Measurements from ENCODE around the gene MC3R.

MC3R gene

DNA sequence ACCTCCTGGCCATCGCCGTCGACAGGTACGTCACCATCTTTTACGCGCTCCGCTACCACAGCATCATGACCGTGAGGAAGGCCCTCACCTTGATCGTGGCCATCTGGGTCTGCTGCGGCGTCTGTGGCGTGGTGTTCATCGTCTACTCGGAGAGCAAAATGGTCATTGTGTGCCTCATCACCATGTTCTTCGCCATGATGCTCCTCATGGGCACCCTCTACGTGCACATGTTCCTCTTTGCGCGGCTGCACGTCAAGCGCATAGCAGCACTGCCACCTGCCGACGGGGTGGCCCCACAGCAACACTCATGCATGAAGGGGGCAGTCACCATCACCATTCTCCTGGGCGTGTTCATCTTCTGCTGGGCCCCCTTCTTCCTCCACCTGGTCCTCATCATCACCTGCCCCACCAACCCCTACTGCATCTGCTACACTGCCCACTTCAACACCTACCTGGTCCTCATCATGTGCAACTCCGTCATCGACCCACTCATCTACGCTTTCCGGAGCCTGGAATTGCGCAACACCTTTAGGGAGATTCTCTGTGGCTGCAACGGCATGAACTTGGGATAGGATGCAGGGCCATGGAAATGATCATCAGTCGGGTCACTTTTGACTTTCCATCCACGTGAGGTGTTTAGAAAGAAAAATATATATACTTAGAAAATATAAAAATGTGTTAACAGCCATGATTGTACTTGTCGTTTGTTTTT lies 868 bp downstream of the MC3R start:
- H3K4me3 ChIP-seq (ENCODE audit: low read length): no peak overlapping the region
- DNase-seq (ENCODE audit: low read depth): no peak
- TF ChIP-seq, protein P1, sequence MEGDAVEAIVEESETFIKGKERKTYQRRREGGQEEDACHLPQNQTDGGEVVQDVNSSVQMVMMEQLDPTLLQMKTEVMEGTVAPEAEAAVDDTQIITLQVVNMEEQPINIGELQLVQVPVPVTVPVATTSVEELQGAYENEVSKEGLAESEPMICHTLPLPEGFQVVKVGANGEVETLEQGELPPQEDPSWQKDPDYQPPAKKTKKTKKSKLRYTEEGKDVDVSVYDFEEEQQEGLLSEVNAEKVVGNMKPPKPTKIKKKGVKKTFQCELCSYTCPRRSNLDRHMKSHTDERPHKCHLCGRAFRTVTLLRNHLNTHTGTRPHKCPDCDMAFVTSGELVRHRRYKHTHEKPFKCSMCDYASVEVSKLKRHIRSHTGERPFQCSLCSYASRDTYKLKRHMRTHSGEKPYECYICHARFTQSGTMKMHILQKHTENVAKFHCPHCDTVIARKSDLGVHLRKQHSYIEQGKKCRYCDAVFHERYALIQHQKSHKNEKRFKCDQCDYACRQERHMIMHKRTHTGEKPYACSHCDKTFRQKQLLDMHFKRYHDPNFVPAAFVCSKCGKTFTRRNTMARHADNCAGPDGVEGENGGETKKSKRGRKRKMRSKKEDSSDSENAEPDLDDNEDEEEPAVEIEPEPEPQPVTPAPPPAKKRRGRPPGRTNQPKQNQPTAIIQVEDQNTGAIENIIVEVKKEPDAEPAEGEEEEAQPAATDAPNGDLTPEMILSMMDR (conservative IDR thresholded peaks at IDR 0.05; ENCODE audit: low read depth, low read length): peak; percentile 25

DNA sequence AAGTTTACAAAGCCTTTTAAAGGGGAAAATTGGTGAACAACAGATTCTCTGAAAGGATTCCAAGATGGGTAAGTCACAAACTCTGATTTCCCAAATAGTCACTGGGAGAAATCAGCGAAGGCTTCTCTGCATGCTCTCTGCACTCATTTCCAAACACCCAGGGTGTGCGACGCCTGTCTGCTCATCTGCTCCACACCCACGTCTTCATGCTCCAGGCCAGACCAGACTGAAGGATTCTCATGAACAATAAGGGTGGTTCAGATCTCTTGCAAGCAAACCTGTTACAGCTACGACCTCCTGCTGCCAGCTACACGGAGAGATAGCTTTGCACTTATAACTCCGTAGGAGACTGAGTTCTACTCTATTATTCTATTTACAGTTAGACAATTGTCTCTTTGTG lies 1.4 kb downstream of the MC3R start:
- no peak overlapping the region for H3K4me3 ChIP-seq (ENCODE audit: low read length)
- TF ChIP-seq, protein P1 (conservative IDR thresholded peaks at IDR 0.05; ENCODE audit: low read depth, low read length): no peak
- DNase-seq (ENCODE audit: low read depth): no peak

DNA sequence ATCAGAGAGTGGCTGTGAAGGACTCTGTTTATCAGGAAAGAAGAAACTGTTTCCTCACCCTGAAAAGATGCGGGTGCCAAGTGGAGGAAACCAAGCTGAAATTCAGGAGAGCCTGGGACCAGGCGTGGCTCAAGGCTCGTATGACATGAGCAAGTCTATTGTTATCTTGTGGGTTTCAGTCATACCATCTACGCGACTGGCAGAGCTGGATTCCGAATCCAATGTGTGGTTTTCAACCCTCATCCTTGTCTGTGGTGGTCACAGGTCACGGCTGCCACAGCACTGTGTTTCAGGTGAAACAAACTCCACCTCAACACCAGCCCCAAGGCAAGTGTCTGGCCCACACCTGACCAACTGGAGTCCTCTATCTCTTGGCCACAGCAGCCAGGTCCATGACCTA lies 9.1 kb downstream of the MC3R start:
- H3K4me3 ChIP-seq (ENCODE audit: low read length): no peak overlapping the region
- TF ChIP-seq, protein P1 (conservative IDR thresholded peaks at IDR 0.05; ENCODE audit: low read depth, low read length): no peak

DNA sequence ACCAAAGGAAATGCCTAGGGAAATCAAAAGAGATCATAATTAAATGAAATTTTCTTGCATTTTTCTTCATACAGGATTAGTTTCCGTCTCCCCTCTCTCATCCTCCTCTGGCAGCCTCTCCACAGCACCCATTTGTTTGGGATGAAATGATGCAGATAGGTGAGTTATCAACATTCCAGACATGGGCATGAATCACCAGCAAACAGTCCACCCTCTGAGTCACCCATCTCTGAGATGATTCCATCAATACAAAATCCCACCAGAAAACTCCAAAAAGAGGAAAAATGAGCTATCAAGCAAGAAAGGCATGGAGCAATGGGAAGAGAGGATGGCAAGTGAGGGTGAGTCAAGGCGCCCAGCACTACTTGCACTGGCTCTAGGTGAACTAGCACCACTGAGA lies 11.4 kb downstream of the MC3R start:
- TF ChIP-seq, protein P1 (conservative IDR thresholded peaks at IDR 0.05; ENCODE audit: low read depth, low read length): no peak
- DNase-seq (ENCODE audit: low read depth): no peak
- H3K4me3 ChIP-seq (ENCODE audit: low read length): no peak overlapping the region

More for the DNA sequence above, 9.1 kb downstream of the MC3R start:
- DNase-seq (ENCODE audit: low read depth): no peak

DNA sequence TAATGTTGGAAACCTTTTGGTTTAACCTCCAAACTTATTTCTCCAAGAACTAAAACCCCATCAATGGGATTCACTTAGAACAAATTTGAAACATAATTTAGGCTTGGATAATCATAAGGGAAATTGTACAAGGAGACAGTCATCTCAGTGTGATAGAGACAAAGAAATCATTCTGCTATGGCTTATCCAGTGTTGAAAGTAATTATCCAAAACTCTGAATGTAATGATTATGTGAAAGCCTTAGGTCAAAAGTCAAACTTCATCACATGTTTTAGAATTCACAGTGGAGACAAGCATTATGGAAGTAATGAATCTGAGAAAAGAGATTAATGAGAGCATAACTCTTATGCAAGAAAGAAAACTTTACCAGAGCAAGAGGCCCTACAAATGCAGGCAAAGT lies 20.0 kb downstream of the MC3R start:
- TF ChIP-seq, protein P1 (conservative IDR thresholded peaks at IDR 0.05; ENCODE audit: low read depth, low read length): no peak
- no peak for DNase-seq (ENCODE audit: low read depth)
- no peak overlapping the region for H3K4me3 ChIP-seq (ENCODE audit: low read length)

DNA sequence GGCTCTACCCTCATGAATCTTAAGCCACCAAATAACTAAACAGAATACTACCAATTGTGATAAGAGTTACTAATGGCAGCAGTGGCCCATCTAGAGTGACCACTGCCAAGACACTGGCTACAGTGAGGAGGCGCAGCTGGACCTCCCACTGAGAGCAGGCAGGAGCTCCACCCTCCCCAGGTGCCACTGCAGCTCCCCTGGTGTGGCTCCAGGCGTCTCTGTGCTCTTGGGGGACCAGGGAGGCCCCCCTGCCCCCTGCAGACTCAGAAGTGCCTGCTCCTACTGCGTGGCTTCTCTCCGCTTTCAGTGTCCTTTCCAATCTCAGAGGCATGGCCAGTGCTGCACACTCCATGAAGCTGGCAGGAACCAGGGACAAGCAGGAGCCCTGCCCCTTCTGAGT lies 23.4 kb downstream of the MC3R start:
- no peak for DNase-seq (ENCODE audit: low read depth)
- TF ChIP-seq, protein P1 (conservative IDR thresholded peaks at IDR 0.05; ENCODE audit: low read depth, low read length): no peak
- H3K4me3 ChIP-seq (ENCODE audit: low read length): no peak overlapping the region

DNA sequence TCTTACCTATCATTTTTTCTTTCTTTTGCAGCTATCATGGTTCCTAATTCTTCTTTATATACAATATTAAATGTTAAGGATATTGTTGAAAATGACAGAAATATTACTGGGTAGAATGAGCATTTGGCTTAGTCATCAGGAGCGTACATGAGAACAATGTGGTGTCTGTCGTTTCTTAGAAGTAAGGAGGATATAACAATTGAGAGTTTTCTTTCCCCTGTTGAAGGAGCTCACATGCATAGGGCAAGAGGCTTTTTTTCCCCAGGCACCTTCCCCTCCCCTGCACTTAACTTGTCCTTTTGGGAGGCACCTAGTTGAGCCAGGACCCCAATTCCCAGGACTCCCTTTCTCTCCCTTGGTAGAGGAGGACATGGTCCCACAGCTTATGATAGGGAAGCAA lies 25.0 kb downstream of the MC3R start:
- TF ChIP-seq, protein P1 (conservative IDR thresholded peaks at IDR 0.05; ENCODE audit: low read depth, low read length): no peak
- no peak for DNase-seq (ENCODE audit: low read depth)
- no peak overlapping the region for H3K4me3 ChIP-seq (ENCODE audit: low read length)

Measured in retinal pigment epithelial cell (primary cell).